ENCODE results near the gene OSTN. TPM values are rescaled to one million over a fixed set of nuclear protein-coding genes. Genes with fewer than 3 reads are reported as not detected.
"Not testable (repeated sequence)": the region's sequence is repeated elsewhere in the genome, so short reads cannot be mapped to it uniquely, and the experiment has no call there.

OSTN gene
- total RNA-seq, 1 donor from 2014 or later: 0.14 TPM

GRCh38 chr3:191176038-191176785 is 22.8 kb upstream of the OSTN start:
- TF ChIP-seq CTCF (IDR thresholded peaks at IDR 0.05; ENCODE audit: unreplicated experiment): no peak
- Mint-ChIP-seq H3K27ac (no peak overlapping the region), H3K4me3 (ENCODE audit: low read depth) (no peak overlapping the region), H3K9me3 (ENCODE audit: low read depth) (no peaks in the 10 kb centered on the region), H3K4me1 (ENCODE audit: low read depth) (no peaks in the 10 kb centered on the region), H3K27me3 (no peaks in the 10 kb centered on the region), H3K36me3 (ENCODE audit: insufficient read depth) (no peaks in the 10 kb centered on the region)
- DNase-seq (ENCODE audit: low spot score, unreplicated experiment): no peak

GRCh38 chr3:191185382-191185781 is 13.7 kb upstream of the OSTN start:
- H3K4me3 Mint-ChIP-seq (ENCODE audit: low read depth); DNase-seq (ENCODE audit: low spot score, unreplicated experiment); H3K36me3 Mint-ChIP-seq (ENCODE audit: insufficient read depth); H3K27me3 Mint-ChIP-seq; H3K27ac Mint-ChIP-seq; H3K4me1 Mint-ChIP-seq (ENCODE audit: low read depth); H3K9me3 Mint-ChIP-seq (ENCODE audit: low read depth): not testable (repeated sequence)

- DNase-seq (ENCODE audit: low spot score, unreplicated experiment); H3K9me3 Mint-ChIP-seq (ENCODE audit: low read depth); H3K27ac Mint-ChIP-seq; H3K36me3 Mint-ChIP-seq (ENCODE audit: insufficient read depth); H3K4me1 Mint-ChIP-seq (ENCODE audit: low read depth); H3K4me3 Mint-ChIP-seq (ENCODE audit: low read depth); H3K27me3 Mint-ChIP-seq: not testable (repeated sequence)
These were observed 10.8 kb upstream of the OSTN start for GRCh38 chr3:191188246-191188645.

GRCh38 chr3:191192270-191192669 is 6.8 kb upstream of the OSTN start:
- DNase-seq (ENCODE audit: low spot score, unreplicated experiment); H3K36me3 Mint-ChIP-seq (ENCODE audit: insufficient read depth); H3K4me1 Mint-ChIP-seq (ENCODE audit: low read depth); H3K27ac Mint-ChIP-seq; H3K9me3 Mint-ChIP-seq (ENCODE audit: low read depth); H3K4me3 Mint-ChIP-seq (ENCODE audit: low read depth); H3K27me3 Mint-ChIP-seq: not testable (repeated sequence)

- DNase-seq (ENCODE audit: low spot score, unreplicated experiment): no peak
- H3K27ac Mint-ChIP-seq: no peak overlapping the region
- no peak overlapping the region for H3K4me3 Mint-ChIP-seq (ENCODE audit: low read depth)
- H3K4me1 Mint-ChIP-seq (ENCODE audit: low read depth): no peaks in the 10 kb centered on the region
- no peaks in the 10 kb centered on the region for H3K27me3 Mint-ChIP-seq
- no peak for TF ChIP-seq CTCF (IDR thresholded peaks at IDR 0.05; ENCODE audit: unreplicated experiment)
- no peaks in the 10 kb centered on the region for H3K9me3 Mint-ChIP-seq (ENCODE audit: low read depth)
- H3K36me3 Mint-ChIP-seq (ENCODE audit: insufficient read depth): no peaks in the 10 kb centered on the region
These were observed 6.1 kb upstream of the OSTN start for GRCh38 chr3:191192941-191193340.

GRCh38 chr3:191197761-191198306 is 1.2 kb upstream of the OSTN start:
- TF ChIP-seq CTCF (IDR thresholded peaks at IDR 0.05; ENCODE audit: unreplicated experiment): no peak
- Mint-ChIP-seq H3K27ac (no peak overlapping the region), H3K4me3 (ENCODE audit: low read depth) (no peak overlapping the region), H3K27me3 (peaks cover 4% of the 10 kb centered on the region), H3K4me1 (ENCODE audit: low read depth) (no peaks in the 10 kb centered on the region), H3K36me3 (ENCODE audit: insufficient read depth) (no peaks in the 10 kb centered on the region), H3K9me3 (ENCODE audit: low read depth) (no peaks in the 10 kb centered on the region)
- no peak for DNase-seq (ENCODE audit: low spot score, unreplicated experiment)

GRCh38 chr3:191198480-191198879 is 561 bp upstream of the OSTN start:
- no peaks in the 10 kb centered on the region for H3K9me3 Mint-ChIP-seq (ENCODE audit: low read depth)
- H3K4me1 Mint-ChIP-seq (ENCODE audit: low read depth): no peaks in the 10 kb centered on the region
- DNase-seq (ENCODE audit: low spot score, unreplicated experiment): no peak
- H3K27ac Mint-ChIP-seq: no peak overlapping the region
- TF ChIP-seq CTCF (IDR thresholded peaks at IDR 0.05; ENCODE audit: unreplicated experiment): no peak
- H3K27me3 Mint-ChIP-seq: peaks cover 4% of the 10 kb centered on the region
- no peaks in the 10 kb centered on the region for H3K36me3 Mint-ChIP-seq (ENCODE audit: insufficient read depth)
- no peak overlapping the region for H3K4me3 Mint-ChIP-seq (ENCODE audit: low read depth)
